ENCODE results near the gene TMEM273.

The TMEM273 gene

DNA sequence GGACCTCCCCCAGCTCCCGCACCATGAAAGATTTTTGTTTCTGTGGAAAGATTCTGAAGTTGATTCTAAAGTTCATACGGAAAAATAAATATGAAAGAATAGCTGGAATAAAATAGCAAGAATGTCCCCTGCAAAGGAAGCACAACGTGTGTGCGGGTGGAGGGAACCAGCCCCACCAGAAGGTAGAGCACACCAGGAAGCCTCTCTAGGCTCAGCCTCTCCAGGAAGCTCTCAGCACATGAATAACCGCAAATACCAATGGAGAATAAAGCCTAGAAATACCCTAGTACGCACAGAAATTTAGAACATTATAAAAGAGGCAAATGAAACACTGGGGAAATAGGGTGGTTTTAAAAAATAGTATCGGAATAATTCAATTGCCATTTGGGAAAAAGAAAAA is 29.8 kb downstream of the TMEM273 start (continued):
- TF ChIP-seq ARNTL (CRISPR knock-in tag; IDR thresholded peaks at IDR 0.05; ENCODE audit: borderline replicate concordance, low read depth) (no peak), CREB5 (CRISPR knock-in tag; IDR thresholded peaks at IDR 0.05; ENCODE audit: low read depth) (no peak)

- ATAC-seq: no peak
- TF ChIP-seq, protein P1, sequence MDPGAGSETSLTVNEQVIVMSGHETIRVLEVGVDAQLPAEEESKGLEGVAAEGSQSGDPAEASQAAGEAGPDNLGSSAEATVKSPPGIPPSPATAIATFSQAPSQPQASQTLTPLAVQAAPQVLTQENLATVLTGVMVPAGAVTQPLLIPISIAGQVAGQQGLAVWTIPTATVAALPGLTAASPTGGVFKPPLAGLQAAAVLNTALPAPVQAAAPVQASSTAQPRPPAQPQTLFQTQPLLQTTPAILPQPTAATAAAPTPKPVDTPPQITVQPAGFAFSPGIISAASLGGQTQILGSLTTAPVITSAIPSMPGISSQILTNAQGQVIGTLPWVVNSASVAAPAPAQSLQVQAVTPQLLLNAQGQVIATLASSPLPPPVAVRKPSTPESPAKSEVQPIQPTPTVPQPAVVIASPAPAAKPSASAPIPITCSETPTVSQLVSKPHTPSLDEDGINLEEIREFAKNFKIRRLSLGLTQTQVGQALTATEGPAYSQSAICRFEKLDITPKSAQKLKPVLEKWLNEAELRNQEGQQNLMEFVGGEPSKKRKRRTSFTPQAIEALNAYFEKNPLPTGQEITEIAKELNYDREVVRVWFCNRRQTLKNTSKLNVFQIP (CRISPR knock-in tag; IDR thresholded peaks at IDR 0.05; ENCODE audit: borderline replicate concordance, low read depth): no peak
- TF ChIP-seq ZNF70 (CRISPR knock-in tag; IDR thresholded peaks at IDR 0.05): no peak
- TF ChIP-seq PPARA (CRISPR knock-in tag; IDR thresholded peaks at IDR 0.05; ENCODE audit: borderline replicate concordance): no peak
- no peak for TF ChIP-seq ESRRG (CRISPR knock-in tag; IDR thresholded peaks at IDR 0.05)
- TF ChIP-seq ARNTL (CRISPR knock-in tag; IDR thresholded peaks at IDR 0.05; ENCODE audit: borderline replicate concordance, low read depth): no peak
- no peak for TF ChIP-seq SNAI2 (CRISPR knock-in tag; IDR thresholded peaks at IDR 0.05)
- no peak for TF ChIP-seq ZNF565 (CRISPR knock-in tag; conservative IDR thresholded peaks at IDR 0.05; ENCODE audit: low read depth)
- no peak for TF ChIP-seq ISL1 (CRISPR knock-in tag; IDR thresholded peaks at IDR 0.05)
- TF ChIP-seq CSRNP3 (CRISPR knock-in tag; IDR thresholded peaks at IDR 0.05): no peak
- TF ChIP-seq, protein P2, sequence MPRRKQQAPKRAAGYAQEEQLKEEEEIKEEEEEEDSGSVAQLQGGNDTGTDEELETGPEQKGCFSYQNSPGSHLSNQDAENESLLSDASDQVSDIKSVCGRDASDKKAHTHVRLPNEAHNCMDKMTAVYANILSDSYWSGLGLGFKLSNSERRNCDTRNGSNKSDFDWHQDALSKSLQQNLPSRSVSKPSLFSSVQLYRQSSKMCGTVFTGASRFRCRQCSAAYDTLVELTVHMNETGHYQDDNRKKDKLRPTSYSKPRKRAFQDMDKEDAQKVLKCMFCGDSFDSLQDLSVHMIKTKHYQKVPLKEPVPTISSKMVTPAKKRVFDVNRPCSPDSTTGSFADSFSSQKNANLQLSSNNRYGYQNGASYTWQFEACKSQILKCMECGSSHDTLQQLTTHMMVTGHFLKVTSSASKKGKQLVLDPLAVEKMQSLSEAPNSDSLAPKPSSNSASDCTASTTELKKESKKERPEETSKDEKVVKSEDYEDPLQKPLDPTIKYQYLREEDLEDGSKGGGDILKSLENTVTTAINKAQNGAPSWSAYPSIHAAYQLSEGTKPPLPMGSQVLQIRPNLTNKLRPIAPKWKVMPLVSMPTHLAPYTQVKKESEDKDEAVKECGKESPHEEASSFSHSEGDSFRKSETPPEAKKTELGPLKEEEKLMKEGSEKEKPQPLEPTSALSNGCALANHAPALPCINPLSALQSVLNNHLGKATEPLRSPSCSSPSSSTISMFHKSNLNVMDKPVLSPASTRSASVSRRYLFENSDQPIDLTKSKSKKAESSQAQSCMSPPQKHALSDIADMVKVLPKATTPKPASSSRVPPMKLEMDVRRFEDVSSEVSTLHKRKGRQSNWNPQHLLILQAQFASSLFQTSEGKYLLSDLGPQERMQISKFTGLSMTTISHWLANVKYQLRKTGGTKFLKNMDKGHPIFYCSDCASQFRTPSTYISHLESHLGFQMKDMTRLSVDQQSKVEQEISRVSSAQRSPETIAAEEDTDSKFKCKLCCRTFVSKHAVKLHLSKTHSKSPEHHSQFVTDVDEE (CRISPR knock-in tag; IDR thresholded peaks at IDR 0.05): no peak
- TF ChIP-seq ZFP30 (CRISPR knock-in tag; IDR thresholded peaks at IDR 0.05): no peak
- TF ChIP-seq ZFP3 (CRISPR knock-in tag; IDR thresholded peaks at IDR 0.05): no peak
- no peak for TF ChIP-seq ZC3H10 (CRISPR knock-in tag; IDR thresholded peaks at IDR 0.05)
- no peak for TF ChIP-seq CSDC2 (CRISPR knock-in tag; IDR thresholded peaks at IDR 0.05)
- no peak for TF ChIP-seq ZNF8 (CRISPR knock-in tag; IDR thresholded peaks at IDR 0.05)
- no peak for TF ChIP-seq GLIS3 (CRISPR knock-in tag; IDR thresholded peaks at IDR 0.05)
- TF ChIP-seq, protein P3, sequence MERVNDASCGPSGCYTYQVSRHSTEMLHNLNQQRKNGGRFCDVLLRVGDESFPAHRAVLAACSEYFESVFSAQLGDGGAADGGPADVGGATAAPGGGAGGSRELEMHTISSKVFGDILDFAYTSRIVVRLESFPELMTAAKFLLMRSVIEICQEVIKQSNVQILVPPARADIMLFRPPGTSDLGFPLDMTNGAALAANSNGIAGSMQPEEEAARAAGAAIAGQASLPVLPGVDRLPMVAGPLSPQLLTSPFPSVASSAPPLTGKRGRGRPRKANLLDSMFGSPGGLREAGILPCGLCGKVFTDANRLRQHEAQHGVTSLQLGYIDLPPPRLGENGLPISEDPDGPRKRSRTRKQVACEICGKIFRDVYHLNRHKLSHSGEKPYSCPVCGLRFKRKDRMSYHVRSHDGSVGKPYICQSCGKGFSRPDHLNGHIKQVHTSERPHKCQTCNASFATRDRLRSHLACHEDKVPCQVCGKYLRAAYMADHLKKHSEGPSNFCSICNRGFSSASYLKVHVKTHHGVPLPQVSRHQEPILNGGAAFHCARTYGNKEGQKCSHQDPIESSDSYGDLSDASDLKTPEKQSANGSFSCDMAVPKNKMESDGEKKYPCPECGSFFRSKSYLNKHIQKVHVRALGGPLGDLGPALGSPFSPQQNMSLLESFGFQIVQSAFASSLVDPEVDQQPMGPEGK (CRISPR knock-in tag; IDR thresholded peaks at IDR 0.05; ENCODE audit: borderline replicate concordance): no peak
Measured at GRCh38 chr10:49157229-49157628, 31.0 kb downstream of the TMEM273 start.

DNA sequence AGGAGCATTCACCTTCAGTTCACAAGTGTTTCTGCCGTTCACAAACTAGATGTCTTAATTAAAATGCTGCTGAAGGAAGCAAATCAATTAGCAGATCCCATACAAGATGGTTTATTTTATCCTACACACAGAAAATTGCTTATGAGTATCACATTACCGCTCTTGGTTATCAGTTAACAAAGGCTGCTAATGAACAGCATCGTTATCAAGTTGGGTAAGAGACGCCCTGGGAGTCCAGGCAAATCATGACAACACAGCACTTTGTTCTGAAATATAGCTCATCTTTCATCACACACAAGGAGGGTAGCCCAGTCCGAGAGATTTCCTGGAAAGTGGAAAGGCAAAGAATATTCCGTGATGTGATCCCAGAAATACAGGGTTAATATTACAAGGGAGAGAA is 33.5 kb downstream of the TMEM273 start:
- TF ChIP-seq ISL1 (CRISPR knock-in tag; IDR thresholded peaks at IDR 0.05) (no peak), ZC3H10 (CRISPR knock-in tag; IDR thresholded peaks at IDR 0.05) (no peak), ZFP30 (CRISPR knock-in tag; IDR thresholded peaks at IDR 0.05) (no peak), TOX (CRISPR knock-in tag; IDR thresholded peaks at IDR 0.05; ENCODE audit: borderline replicate concordance) (no peak), ZNF70 (CRISPR knock-in tag; IDR thresholded peaks at IDR 0.05) (no peak), ARNTL (CRISPR knock-in tag; IDR thresholded peaks at IDR 0.05; ENCODE audit: borderline replicate concordance, low read depth) (no peak), ZFP3 (CRISPR knock-in tag; IDR thresholded peaks at IDR 0.05) (no peak), CSDC2 (CRISPR knock-in tag; IDR thresholded peaks at IDR 0.05) (no peak), ZNF565 (CRISPR knock-in tag; conservative IDR thresholded peaks at IDR 0.05; ENCODE audit: low read depth) (no peak)
- TF ChIP-seq, protein P2 (CRISPR knock-in tag; IDR thresholded peaks at IDR 0.05): no peak
- no peak for ATAC-seq

Data from SK-N-SH treated with all-trans-retinoic acid at 6 μM for 48 hours (cell line).